GM18867 (cell line): Measurements from ENCODE around the gene SMAD3.

Experiments used
- ATAC-seq: cut with Tn5 transposase; IDR thresholded peaks from one replicate; pipeline ENCODE4 v1.9.1; 2021; ENCODE audit warnings: mild to moderate bottlenecking, moderate library complexity; ENCODE audit not compliant: unreplicated experiment

The SMAD3 gene

DNA sequence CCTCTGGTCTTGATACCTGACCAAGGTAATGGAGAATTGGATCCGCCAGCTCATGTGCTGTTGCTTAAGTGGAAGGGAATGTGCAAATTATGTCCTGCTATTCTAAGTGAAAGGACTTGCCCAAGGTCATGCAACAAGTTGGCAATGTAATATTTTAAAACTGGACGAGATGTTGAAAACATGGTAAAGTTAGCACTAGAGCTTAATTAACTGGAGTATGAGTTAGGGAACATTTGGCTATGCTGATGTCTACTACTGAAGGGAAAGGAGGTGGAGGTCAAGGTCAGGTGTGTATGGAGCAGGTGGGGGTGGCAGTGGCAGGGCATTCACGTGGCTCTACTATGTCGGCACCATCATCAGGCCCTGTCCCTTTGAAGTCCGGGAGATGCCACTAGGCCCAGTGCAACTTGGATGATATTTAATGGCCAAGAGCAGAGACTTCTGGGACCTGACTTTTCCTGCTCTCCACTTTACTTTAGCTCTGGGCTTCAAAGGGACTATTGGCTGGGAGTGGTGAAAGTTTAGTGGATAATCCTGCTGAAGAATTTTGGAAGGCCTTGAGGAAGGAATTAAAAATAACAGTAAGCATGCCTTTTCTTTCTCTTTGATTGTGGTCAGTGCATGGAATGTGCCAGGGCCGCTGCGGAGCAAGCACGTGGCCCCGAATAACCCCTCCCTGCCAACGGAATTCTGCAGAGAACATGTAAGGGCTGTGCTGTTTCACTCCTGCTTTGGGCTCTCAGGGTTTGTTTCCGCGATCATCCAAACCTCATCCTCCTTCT lies 14.9 kb downstream of the SMAD3 start:
- ATAC-seq: no peak

DNA sequence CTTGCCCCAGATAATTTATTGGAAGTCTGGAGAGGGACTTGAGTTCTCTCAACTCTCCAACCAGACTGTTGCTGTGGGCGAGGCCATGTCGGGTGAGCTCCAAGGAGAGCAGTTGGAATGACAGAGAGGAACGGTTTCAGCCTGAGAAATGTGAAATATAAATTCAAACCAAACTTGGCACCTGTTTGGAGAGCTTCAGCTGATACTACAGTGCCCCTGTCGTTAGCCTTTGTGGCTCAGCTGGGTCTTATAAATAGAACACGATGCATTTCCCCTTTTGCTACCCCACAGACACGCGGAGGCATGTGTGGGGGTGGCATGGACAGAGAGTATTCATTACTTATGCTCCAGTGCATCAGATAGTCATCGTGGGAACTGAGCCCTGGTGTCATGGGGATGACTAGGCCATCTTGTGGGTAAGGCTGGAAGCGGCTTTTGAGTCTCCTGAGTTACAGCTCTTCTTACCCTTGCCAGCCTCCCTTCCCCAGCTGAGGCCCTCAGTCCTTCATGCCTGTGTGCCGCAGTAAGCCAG lies 15.6 kb downstream of the SMAD3 start:
- peak; percentile 49 for ATAC-seq

DNA sequence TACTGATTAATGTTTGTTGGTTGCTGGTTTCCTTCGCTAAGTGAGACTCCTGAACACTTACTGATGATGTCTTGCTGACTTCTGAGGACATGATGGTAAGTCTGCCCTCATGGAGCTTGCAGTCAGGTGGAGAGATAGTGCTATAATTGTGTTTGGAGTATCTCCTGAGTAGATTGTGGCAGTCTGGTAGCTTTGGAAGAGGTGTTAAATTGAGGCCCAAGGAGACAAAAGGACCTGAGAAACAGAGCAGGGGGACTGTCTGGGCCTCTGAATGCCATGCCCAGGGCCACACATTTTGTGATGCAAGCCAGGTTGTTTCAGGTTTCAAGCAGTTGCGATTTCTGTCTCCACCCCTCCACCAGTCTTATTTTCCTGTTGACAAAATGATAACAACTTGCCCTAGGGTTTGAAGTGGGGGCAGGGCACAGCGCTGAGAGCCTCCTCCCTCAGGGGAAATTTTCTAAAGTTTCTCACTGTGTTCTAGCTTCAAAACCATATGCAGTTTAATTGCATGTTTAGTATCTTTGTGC lies 16.7 kb downstream of the SMAD3 start:
- no peak for ATAC-seq

DNA sequence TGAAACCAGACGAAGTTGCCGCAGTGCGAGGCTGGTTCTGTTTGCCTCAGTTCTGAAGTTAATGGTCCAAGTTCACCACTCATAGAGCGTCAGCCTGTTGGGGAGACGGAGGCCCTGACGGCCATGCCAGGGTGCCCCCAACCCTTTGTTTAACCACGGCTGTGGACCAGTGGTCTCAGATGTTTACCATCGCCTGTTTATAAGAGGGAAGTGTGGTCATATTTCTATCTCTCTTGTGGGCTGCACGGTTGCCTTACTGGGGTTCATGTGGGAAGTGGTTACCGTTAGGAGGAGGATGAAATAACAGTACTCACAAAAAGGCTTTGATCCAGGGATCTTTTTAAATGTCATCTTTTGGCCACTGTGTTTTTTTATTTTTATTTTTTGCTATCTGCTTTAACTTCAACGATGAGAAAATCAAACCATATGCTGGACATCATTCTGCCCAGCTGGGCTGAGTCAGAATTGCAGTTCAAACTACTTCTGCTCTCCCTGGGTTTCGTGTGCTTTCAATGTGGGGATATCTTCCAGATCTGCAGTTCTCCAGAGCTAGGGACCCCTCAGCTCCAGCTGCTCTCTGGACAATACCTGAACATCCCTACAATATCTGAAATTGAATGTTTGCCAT lies 17.8 kb downstream of the SMAD3 start:
- no peak for ATAC-seq

DNA sequence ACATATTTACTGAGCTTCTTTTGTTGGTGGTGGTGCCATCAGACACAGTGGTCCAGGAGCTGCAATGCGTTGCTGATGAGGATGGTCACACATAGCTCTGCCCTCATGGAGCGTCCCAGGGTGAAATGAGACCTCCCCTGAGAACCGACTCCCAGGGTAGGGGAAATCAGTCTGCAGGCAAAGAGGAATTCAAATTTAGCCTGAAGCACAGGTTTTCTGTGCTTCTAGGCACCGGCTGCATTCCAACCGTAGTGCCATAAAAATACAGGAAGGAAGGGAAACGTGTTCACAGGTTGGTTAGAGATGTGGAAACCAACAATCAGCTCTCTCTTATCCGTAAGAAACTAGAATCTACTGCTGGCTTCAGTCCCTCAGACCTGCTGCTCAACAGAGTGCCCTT lies 19.2 kb downstream of the SMAD3 start:
- no peak for ATAC-seq

DNA sequence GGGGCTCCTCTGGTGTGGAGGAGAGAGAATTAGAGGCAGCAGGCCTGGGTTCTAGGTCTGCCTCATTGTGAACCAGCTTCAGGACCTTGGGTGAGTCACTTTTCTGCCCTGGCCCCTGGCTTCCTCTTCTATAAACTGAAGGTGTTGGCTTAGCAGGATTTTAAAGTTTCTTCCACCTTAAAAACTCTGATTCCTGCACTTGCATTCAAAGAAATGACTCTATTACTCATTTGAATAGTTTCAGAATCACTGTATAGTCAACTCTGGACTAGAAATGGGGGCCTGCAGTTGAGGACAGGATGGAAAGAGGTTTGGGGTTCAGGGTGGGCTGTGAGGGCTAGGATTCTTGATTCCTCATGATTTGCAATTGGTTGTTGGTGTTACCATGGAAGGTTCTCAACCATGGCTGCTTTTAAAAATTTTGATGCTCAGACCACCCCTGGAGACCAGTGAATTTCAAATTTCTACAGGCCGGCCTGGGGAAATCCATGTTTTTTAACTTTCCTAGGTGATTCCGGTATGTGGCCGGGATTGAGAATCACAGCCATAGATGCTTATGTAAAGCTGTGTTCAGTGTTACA lies 19.9 kb downstream of the SMAD3 start:
- peak; percentile 27 for ATAC-seq

DNA sequence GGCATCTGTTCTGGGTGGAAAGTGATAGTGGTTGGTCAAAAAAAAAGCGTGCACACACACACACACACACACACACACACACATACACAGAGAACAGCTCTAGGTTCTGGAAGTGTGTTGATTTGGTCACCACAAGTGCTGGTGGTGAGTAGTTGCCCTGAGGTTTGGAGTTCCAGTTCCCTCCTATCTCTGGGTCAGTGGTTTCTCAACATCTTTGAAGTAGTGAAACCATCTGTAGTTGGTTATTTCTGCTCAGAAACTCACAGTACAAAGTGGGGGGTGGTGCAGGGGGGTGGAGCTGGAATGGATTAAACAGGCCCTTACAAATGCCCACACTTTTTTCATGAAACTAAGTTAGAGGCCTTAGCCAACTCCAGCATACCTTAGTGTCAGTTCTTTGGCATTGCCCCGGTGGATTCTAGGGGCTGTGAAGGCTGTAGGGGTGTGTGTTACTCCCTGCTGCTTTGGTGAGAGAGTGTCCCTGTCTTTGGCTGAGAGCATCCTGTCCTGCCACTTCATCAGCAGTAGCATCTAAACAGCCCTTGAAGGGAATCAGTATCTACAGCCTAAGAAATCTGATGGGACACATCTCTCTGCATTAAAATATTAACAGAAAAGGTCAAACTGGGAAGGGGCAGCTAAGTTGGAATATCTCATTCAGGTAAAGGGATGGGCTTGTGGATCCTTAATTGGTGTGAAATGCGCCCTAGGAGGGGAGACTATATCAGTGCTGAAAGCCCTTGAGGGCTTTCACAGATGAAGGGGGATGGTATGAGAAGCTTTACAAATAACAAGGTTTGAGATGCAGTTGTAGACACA lies 20.6 kb downstream of the SMAD3 start:
- ATAC-seq: peak; percentile 56

DNA sequence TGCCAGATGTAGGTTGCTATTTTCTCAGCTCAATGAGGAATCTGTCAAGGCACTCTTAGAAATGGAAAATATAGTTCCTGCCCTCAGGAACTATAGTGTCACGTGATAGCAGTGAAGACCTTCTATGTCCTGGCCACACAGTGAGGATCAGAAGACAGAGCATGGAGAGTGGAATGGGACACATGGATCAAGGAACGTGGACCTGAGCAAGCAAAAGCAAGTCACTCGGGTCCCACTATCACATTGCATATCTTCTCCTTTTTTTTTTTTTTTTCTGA lies 21.2 kb downstream of the SMAD3 start:
- no peak for ATAC-seq

DNA sequence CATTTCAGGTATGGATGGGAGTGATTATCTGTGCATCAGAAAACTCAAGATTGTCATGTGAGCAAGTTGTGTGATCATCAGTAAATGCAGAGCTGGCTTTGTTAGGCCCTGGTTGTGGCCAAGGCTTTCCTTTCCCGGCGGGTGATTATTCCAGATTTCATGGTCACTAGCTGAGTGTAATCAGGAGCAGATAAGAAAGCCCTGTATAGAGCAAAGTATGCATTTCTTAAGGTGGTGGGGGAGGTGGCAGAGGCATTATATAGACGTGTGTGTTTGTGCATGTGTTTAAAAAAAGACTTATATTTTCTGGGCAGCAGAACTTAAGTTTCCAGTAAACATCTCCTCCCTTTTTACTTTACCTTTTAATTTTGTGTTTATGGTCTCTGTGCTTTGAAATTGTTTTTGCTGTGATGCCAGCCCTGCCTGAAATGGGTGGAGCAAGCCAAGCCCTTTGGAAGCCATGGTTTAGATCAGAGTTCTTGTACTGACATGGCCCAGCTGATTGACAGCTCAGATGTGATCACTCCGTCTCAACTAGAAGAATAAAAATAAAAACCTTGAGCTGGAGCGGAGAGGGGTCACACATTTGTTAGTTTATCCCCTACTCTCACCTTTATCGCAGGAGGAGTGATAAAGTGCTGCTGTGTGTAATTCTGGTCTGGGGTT lies 22.2 kb downstream of the SMAD3 start:
- ATAC-seq: no peak

DNA sequence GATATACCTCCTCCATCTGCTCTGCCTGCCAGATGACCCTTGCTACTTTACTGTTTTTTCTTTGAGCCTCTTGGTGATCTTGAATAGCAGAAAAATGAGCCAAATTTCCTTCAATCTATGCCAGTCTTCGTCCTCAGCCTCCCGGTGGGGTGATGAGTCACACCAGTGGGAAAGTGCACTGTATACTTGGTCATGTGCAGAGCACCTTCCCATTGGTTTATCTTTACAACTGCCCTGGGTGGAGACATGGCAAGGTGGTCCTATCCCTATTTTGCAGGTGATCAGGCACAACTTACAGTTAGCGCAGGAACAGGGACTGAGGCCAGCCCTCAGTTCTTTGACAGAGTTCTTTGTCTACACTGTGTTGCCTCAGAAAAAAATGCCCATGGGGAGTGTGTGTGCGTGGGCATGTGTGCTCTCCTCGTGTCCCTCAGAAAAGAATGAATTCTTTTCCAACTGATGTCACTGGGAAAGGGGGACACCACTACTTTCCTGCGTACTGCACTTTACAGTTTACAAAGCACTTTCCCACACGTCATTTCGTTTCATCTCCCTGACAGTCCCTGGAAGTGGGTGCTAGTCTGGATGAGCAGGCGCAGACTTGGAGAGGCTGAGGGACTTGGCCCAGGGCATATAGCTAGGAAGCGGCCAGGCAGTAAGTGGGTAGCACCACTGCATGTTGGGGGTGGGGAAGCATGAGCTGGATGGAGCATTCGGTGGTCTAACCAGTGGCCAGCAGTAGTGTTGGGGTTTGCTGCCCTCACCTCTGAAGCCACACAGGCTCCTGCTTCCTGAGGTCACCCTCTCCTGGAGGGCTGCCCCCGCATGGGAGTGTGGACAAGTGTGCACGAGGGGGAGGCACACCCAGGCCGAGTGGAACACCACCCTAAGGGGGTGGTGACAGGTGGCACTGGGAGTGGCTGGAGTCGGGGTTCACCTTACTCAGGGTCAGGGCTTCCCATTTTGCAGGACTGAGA lies 24.1 kb downstream of the SMAD3 start:
- no peak for ATAC-seq

DNA sequence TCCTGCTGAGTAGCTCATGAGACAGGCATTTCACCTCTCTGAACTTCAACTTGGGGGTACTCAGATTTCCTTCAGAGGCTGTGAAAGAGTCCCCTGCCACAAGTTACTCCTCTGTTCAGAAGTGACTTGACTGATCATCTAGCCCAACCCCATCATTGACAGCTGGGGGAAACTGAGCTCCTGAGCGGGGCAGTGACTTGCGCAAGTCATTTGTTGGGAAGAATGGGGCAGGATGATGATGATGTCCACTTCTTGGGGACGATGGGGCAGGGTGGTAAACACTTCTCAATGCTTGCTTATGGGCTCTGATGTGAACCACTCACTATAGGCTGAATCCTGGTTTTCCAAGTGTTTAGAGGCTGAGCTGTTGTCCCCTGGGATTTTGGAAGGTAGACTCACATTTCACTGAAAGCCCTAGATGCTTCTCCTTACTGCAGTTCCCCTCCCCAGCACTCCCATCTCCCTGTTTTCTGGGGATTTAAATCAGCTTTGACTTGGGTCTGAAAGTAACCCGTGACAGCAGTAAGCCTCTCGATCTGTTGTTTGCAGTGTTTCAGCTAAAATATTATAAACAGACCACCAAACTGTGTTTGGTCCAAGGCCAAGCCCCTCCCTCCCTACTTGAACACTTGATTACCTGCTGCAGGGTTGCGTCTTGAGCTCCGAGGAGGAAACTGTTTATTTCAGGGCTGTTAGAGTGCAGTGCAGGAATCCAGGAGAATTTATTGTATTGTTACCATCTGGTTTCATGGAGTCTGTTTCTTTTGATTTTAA lies 25.1 kb downstream of the SMAD3 start:
- no peak for ATAC-seq

DNA sequence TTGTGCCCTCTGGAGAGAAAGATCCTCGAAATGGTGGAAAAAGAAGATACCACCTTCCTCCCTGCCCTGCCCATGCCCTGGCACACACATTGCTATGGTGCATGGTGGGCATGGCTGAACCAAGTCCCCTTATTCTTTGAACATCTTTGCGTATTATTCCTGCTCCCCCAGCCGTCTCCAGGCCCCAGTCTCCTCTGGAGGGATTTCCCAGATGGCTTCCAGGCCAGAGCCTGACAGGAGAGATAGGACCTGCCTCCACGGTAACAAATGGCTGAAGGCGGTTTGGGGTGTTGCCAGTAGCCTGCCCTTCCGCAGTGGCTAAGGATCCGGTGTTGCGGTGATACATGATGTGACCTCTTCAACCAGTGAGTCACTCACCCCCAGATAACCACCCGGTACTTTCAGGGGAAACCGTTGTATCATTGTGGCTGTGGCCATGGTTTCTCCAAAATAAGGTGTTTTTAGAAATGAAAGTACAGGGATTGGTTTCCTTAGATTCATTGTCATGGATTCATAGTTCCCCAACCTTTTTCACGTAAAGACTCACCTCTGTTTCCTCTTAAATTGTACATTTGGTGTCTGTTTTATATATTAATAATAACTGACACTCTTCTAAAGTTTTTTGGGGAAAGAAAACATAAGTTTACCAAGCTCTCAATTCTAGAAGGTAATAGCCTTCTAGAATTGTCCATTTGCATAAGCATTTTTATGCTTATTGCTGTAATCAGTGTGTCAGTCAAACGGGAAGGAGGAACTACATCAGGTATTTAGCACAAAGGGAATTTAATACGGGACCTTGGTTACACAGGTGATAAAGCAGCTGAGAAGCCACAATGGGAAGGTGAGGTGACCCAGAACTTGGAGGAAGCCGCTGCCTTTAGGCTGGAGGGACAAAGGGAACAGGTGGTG lies 25.9 kb downstream of the SMAD3 start:
- ATAC-seq: peak; percentile 80

DNA sequence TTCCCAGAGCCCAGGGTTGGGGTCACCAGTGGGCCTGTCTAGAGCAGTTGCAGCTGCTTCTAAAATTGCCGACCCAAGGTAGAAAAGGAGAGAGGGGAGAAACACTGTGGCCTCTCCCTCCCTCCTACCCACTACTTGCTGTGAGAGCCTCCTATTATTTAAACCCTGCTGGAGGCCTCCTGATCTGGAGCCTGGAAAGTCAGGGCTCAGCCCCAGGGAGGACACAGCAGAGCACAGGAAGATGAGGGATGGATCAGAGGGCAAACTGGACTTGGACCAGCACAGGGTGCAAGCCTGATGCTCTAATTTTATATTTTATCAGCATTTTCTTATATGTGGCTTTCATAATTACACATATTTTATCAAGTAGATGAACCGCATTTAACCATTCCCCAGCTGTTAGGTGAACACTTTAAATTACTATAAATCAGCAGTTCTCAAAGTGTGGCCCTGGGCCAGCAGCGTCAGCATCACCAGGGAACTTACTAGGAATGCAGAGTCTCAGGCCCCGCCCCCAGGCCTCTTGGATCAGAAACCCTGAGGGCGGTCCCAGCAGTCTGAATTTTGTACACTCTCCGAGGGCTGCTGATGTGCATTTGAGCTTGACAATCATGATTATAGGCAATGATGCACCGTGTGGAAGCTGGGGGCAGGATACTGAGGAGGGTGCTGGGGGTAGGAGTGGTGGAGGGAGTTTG lies 26.7 kb downstream of the SMAD3 start:
- no peak for ATAC-seq

DNA sequence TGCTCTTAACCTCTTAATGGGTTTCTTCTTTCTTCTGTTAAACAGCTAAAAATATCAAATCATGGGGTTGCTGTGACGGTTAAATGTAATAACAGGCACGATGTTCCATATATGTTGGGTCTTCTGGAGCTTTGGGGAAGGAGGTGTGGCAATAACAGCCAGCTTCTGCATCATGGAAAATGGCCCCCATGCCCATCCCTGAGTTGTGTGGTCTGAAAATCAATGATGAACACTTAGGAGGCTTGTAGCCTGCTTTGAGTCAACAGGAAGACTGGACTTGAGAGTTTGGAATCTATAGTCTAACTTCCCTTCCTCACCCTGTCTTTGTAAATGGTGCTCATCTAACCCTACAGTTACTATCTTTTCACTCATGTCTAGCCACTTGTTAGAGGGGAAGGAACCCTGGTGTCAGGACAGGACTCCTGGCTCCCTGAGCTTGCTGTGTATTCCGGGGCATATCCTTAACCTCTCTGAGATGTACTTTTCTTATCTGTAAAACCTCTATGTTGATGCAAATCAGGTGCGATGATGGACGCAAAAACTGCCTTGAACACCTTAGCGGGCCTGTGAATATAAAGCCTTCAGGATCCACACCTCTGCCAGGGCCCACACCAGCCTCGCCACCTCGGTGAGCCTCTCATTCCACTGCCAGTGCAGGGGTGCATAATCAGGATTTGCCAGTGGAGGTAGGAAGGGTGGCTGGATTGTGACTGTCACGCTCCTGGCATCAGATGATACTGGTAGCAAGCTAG lies 27.5 kb downstream of the SMAD3 start:
- no peak for ATAC-seq

DNA sequence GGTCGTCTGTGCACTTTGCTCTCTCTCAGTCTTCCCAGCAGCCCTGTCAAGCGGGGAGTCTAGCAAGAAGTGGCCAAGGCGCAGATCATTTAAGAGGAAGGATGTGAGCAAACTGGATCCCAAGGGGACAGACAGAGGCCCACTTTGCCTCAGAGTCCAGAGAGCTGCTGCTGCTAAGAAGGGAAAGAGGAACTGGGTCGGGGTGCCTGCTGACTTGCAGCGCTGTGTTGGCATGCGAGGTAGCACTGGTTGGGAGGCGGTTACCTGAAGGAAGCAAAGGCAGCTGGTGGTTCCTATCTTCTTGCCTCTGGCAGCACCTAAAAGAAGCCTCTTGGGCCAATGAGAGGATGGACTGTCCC lies 28.1 kb downstream of the SMAD3 start:
- ATAC-seq: peak; percentile 55

DNA sequence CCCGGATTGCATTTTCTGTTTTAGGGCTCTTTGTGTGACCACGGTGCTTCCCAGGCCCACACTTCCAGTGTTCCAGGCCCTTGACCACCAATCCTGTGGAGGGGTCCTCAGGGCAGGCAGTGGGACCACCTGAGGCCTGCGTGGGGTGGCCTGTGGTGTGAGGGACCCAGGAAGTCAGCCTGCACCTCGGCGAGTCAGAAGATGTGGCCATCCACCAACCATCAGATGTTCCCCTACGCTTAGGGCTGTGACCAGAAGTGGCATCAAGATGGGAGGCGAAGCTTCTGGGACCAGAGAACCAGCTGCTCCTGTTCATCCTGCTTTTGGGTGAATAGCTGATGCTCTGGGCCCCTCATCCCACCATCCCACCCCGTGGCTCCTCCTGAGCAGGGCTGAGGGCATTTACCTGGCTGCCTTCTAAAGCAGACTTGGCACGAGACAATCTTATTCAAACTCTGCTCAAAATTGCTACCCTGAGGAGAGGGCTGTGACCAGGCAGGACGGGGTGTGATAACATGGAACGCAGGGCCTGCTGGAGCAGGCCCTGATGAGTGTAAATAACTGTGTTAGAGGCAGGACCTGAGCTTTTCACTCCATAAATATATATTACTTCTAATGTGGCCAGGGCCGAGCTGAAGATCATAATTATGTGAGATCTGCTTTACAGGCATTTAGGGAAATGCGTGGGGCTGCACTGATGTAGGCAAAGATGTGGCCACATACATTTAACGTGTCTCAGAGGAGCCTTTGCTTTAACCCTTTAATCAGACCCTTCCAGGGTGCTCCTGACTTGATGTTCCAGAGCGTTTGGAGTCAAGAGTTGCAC lies 28.8 kb downstream of the SMAD3 start:
- ATAC-seq: no peak
